Right lobe of liver (tissue), 6 donors: ENCODE measurements around the gene RTTN. TPM values are rescaled to one million over a fixed set of nuclear protein-coding genes. Genes with fewer than 3 reads are reported as not detected.

Experiments used
- ATAC-seq, 4 donors: fragments of 200-7000 bp; cut with Tn5 transposase; one replicate each; pipeline ENCODE4 v1.9.1; 2020; ENCODE audit warnings: mild to moderate bottlenecking in 4 of 4, moderate library complexity in 4 of 4
- DNase-seq, 3 donors: peaks; one replicate each; pipeline ENCODE4 v3.0.0-alpha.2; 2020
- H3K27ac ChIP-seq, 3 donors: fragments of 200-600 bp; one replicate each; pipeline ENCODE4 v1.8.0; 2022
- H3K27me3 ChIP-seq, 2 donors: fragments of 200-600 bp; one replicate each; pipeline ENCODE4 v1.8.0; 2022
- H3K36me3 ChIP-seq, 4 donors: fragments of 200-600 bp; sonication (generic) in 1 of 4; one replicate each; pipeline versions ENCODE4 v1.5.1 to v1.8.0; 2017 to 2022; ENCODE audit warnings: control low read depth in 1 of 4
- H3K4me1 ChIP-seq, 4 donors: fragments of 200-600 bp; sonication (generic) in 1 of 4; one replicate each; pipeline versions ENCODE4 v1.5.1 to v1.8.0; 2017 to 2022; ENCODE audit warnings: control low read depth in 1 of 4
- H3K4me3 ChIP-seq, 3 donors: fragments of 200-600 bp; one replicate each; pipeline ENCODE4 v1.8.0; 2022
- H3K9me3 ChIP-seq, 4 donors: fragments of 200-600 bp; sonication (generic) in 1 of 4; one replicate each; pipeline versions ENCODE4 v1.5.1 to v1.8.0; 2017 to 2022; ENCODE audit warnings: control low read depth in 1 of 4
- POLR2A ChIP-seq: fragments of 450-650 bp; IDR thresholded peaks from one replicate; pipeline ENCODE4 v1.6.1; 2017; ENCODE audit warnings: antibody characterized with exemption, mild to moderate bottlenecking
- WGBS: methylation state at CpG from one replicate; pipeline ENCODE4 v1.1.6; 2018; ENCODE audit warnings: low coverage, low lambda C conversion rate; ENCODE audit not compliant: insufficient coverage; ENCODE audit errors: missing lambda C conversion rate; 5-methylcytosine and 5-hydroxymethylcytosine counted together
- intact Hi-C, 2 donors: fragments of 100-400 bp; cut with DNase I; formaldehyde crosslinking; loops; one replicate each; pipeline versions ENCODE4 v1.11.2 to v1.14.1; 2022
- total RNA-seq, 6 experiments: library from RNA; depleted of rRNA in 2 of 6; stranded (reverse); fragments of >200 nt in 2 of 6; fragmentation: NEBNext Ultra II Directional in 3 of 6; extraction: Animal tissue kit (Norgen Biotek cat#: 25700) in 3 of 6; gene quantifications; one replicate each; pipeline versions ENCODE4 v1.1.0 to v1.2.4, GENCODE V29; 2016 to 2023
- TF ChIP-seq, protein P1 (sequence below), 4 donors: fragments of 200-600 bp in 3 of 4; fragments of 450-650 bp in 1 of 4; IDR thresholded peaks; one replicate each; pipeline versions ENCODE4 v1.5.1 to v1.8.0; 2016 to 2022; ENCODE audit warnings: antibody characterized with exemption in 4 of 4, mild to moderate bottlenecking in 2 of 4
- donor health status: DM: no; HTN: yes; CAD: no.
- donor health status: DM: no; HTN: no; CAD: no.
- donor health status: DM: no; HTN: no; CAD: no.
- donor health status: DM: no; HTN: yes; CAD: no.
- donor health status: DM: no; HTN: yes; CAD: no.

RTTN gene
- total RNA-seq, 6 experiments from 2014 or later = 2.3 to 7.4 (median 6.5) TPM

DNA sequence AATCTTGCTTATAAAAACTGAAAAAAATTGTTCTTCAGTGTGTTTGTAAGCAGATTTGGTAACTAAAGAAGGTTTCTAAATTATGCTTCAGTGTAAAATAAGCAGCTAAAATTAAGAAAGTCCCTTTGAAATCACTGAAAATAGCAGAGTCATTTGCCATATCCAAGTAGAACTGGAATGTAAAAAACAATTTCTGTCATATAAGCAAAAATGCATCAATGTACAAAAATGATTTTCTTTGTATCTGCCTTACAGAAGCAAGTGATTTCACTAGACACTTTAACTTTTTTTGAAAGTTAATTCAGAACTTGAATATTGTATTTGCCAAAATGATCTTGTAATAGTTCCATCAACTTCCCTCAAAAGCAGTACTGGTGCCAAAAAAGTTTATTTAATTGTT is 136.1 kb downstream of the RTTN start:
- Histone ChIP-seq H3K4me1 (no peaks in the 10 kb centered on the region), H3K9me3 (no peaks in the 10 kb centered on the region), H3K27ac (no peak overlapping the region), H3K36me3 (no peaks in the 10 kb centered on the region), H3K27me3 (no peaks in the 10 kb centered on the region), H3K4me3 (no peak overlapping the region)
- ATAC-seq (no peak), DNase-seq (no peak)
- intact Hi-C loops = no loop called here
- TF ChIP-seq POLR2A = no peak
- TF ChIP-seq, protein P1, sequence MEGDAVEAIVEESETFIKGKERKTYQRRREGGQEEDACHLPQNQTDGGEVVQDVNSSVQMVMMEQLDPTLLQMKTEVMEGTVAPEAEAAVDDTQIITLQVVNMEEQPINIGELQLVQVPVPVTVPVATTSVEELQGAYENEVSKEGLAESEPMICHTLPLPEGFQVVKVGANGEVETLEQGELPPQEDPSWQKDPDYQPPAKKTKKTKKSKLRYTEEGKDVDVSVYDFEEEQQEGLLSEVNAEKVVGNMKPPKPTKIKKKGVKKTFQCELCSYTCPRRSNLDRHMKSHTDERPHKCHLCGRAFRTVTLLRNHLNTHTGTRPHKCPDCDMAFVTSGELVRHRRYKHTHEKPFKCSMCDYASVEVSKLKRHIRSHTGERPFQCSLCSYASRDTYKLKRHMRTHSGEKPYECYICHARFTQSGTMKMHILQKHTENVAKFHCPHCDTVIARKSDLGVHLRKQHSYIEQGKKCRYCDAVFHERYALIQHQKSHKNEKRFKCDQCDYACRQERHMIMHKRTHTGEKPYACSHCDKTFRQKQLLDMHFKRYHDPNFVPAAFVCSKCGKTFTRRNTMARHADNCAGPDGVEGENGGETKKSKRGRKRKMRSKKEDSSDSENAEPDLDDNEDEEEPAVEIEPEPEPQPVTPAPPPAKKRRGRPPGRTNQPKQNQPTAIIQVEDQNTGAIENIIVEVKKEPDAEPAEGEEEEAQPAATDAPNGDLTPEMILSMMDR (IDR thresholded peaks at IDR 0.05) = no peak

DNA sequence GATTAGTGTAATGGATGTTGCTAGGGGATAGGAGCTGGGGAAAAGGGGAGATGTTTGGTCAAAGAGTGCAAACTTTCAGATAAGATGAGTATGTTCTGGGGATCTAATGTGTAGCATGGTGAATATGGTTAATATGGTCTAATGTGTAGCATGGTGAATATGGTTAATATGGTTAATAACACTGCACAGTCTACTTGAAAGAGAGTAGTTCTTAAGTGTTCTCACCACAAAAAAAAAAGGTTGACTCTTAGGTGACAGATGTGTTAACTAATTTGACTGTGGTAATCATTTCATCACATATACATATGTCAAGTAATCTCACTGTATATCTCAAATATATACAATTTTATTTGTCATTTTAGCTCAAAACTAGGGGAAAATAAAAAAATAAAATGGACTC is 136.5 kb downstream of the RTTN start:
- no peak overlapping the region for H3K4me3 ChIP-seq
- TF ChIP-seq, protein P1 (IDR thresholded peaks at IDR 0.05) = no peak
- TF ChIP-seq POLR2A = no peak
- no peaks in the 10 kb centered on the region for H3K4me1 ChIP-seq
- intact Hi-C loops = no loop called here
- no peaks in the 10 kb centered on the region for H3K27me3 ChIP-seq
- DNase-seq (no peak), ATAC-seq (no peak)
- H3K36me3 ChIP-seq = no peaks in the 10 kb centered on the region
- H3K9me3 ChIP-seq = no peaks in the 10 kb centered on the region
- no peak overlapping the region for H3K27ac ChIP-seq

DNA sequence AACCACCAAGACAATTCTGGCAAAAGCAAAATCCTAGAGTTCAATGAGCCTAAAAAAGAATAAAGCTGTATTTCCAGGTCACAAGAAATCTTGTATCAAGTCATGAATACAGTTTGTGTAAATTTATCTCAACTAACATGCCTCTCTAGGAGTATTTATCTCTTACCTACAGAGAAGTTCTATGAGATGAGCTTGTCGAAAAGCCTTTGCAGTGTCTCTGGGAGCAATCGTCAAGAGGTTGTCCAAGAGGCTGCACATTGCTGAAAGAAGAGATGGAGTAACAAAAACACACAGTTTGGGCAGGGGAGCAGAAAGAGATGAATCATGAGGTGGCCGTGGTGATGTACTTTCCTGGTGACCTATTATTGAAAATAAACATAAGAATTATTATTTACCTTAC is 145.8 kb downstream of the RTTN start:
- Histone ChIP-seq H3K36me3 (no peaks in the 10 kb centered on the region), H3K4me1 (no peaks in the 10 kb centered on the region), H3K4me3 (no peak overlapping the region), H3K27ac (no peak overlapping the region), H3K27me3 (no peaks in the 10 kb centered on the region), H3K9me3 (no peaks in the 10 kb centered on the region)
- no peak for TF ChIP-seq POLR2A
- TF ChIP-seq, protein P1 (IDR thresholded peaks at IDR 0.05) = no peak
- DNase-seq (no peak), ATAC-seq (no peak)
- WGBS = 91% methylated on average over 3 of the region's 3 CpGs
- intact Hi-C loops = no loop called here

DNA sequence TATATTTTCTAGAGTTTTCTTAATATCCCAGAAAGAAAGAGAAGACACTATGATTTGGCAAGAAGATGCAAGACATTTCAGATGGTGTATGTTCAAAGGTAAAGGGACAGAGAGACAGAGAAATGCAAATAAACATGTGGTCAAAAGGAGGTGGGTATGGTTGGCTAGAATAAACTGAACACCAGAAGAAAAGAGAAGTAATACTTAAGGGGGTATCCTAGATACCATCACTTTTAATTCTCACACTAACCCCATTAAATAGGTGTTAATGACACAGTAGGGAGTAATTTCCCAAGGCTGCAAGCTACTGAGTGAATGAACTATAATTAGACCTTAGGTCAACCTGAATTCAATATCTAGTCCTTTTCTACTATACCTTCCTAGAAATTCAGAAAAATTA is 146.6 kb downstream of the RTTN start:
- Histone ChIP-seq H3K9me3 (no peaks in the 10 kb centered on the region), H3K27me3 (no peaks in the 10 kb centered on the region), H3K27ac (no peak overlapping the region), H3K4me1 (no peaks in the 10 kb centered on the region), H3K4me3 (no peak overlapping the region), H3K36me3 (no peaks in the 10 kb centered on the region)
- DNase-seq (no peak), ATAC-seq (no peak)
- TF ChIP-seq, protein P1 (IDR thresholded peaks at IDR 0.05) = no peak
- TF ChIP-seq POLR2A = no peak
- intact Hi-C loops = no loop called here

DNA sequence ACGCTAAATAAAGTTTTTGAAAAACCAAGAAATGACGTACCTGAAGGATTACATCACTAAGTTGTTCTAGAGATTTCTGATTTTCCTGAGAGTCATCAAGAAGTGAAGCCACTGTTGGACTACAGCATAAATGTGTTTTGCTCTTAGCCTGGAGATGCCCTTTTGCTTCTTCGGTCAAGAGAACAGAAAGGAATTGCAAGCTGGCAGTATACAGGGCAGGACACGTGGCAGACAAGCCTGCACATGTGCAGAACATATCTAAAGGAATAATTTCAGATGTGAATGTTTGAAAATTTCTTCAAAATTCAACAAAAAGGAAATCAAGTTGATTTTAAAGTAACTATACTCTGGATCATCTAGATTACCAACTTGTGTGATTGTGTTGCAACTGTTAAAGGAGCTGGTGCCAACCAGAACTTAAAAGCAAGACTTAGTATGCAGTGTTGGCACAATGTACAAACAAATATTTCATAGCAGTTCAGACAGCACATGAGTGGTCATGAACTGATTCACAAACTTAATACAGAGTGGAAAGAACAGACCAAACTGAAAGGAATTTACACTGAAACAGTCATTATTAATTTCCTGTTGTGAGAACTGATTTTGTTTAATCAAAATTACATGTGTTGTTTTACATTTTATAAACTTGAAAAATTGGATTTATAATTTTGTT is 157.4 kb downstream of the RTTN start:
- intact Hi-C loops = no loop called here
- no peak for TF ChIP-seq POLR2A
- TF ChIP-seq, protein P1 (IDR thresholded peaks at IDR 0.05) = no peak
- ATAC-seq (peak; percentile 81 to 91 (median 90)), DNase-seq (no peak)
- Histone ChIP-seq H3K9me3 (no peaks in the 10 kb centered on the region), H3K36me3 (no peaks in the 10 kb centered on the region), H3K27ac (peak overlapping the region in 1 of 3 donors; percentile 2), H3K4me3 (no peak overlapping the region), H3K4me1 (peaks cover 0 to 4% (median 0%) of the 10 kb centered on the region in 4 donors), H3K27me3 (no peaks in the 10 kb centered on the region)
- 72% methylated on average over 4 of the region's 4 CpGs for WGBS
